Ishikawa (cell line): ENCODE data around the gene IL6R.
A peak's percentile ranks its signal among the peaks of the same experiment; 100 is the strongest.

Experiments used
- CEBPB ChIP-seq: IDR thresholded peaks from 2 replicates; pipeline ENCODE4 v1.6.1; 2012
- CREB1 ChIP-seq: IDR thresholded peaks from 2 replicates; pipeline ENCODE4 v1.6.1; 2012; ENCODE audit warnings: low read depth
- EGR1 ChIP-seq: IDR thresholded peaks from 2 replicates; pipeline ENCODE4 v1.6.1; 2012
- EP300 ChIP-seq: IDR thresholded peaks from 2 replicates; pipeline ENCODE4 v1.6.1; 2012; ENCODE audit warnings: borderline replicate concordance
- FOXM1 ChIP-seq: IDR thresholded peaks from 2 replicates; pipeline ENCODE4 v1.6.1; 2012; ENCODE audit warnings: low read depth, borderline replicate concordance
- MAX ChIP-seq: IDR thresholded peaks from 2 replicates; pipeline ENCODE4 v1.6.1; 2012
- NFIC ChIP-seq: IDR thresholded peaks from 2 replicates; pipeline ENCODE4 v1.6.1; 2012
- RAD21 ChIP-seq: IDR thresholded peaks from 2 replicates; pipeline ENCODE4 v1.6.1; 2012; ENCODE audit warnings: low read depth
- REST ChIP-seq: IDR thresholded peaks from 2 replicates; pipeline ENCODE4 v1.6.1; 2012; ENCODE audit warnings: low read depth, mild to moderate bottlenecking
- TAF1 ChIP-seq: IDR thresholded peaks from 2 replicates; pipeline ENCODE4 v1.6.1; 2012; ENCODE audit warnings: low read depth, mild to moderate bottlenecking
- TEAD4 ChIP-seq: IDR thresholded peaks from 2 replicates; pipeline ENCODE4 v1.6.1; 2012
- YY1 ChIP-seq: IDR thresholded peaks from 2 replicates; pipeline ENCODE4 v1.6.1; 2012; ENCODE audit warnings: low read depth
- ZBTB7A ChIP-seq: IDR thresholded peaks from 2 replicates; pipeline ENCODE4 v1.6.1; 2012; ENCODE audit warnings: low read depth
- TF ChIP-seq, protein P1 (sequence below): IDR thresholded peaks from 2 replicates; pipeline ENCODE4 v1.6.1; 2012

DNA sequence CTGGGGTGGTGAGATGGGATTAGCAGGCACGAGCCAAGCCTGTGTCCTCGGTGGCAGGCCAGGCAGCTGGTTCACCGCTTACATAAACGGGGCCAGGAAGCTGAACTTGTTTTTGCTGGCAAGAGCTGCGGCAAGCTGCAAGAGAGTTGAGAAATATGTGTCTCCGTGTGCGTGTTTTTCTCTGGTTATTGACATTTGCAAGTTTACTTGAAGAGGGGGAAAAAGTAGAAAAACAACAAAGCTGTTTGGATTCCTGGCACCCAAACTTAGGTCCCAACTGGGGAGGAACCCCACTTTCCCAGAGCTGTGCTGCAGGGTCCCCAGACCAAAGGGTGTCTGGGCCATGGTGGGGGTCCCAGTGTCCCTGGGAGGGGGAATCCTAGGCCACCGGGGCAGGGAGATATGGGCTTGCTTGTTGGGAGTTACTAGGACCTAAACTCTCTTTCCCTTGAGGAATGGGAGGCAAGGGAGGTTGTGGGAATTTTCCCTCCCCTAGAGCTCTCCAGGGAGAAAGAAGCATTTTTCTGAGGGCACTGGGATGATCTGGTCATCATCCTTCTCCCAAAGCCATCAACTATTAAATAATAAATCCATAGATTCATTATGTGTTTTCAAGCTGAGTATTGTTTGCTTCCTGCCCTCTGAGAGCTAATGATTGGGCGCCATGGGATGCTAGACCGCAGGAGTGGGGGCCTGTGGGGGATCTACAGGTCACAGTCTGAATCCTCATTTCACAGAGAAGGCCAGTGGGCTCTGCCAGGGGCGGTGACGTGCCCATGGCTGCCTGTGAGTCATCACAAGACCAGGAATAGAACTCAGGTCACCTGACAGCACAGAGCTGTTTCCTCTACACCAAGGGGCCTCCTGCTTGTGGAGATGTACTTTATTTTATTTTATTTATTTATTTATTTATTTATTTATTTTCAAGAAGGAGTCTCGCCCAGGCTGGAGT, 14.8 kb downstream of the IL6R start:
- TF ChIP-seq CREB1 (no peak), NFIC (no peak), MAX (no peak), YY1 (no peak), EP300 (no peak), REST (no peak), ZBTB7A (no peak), EGR1 (no peak), RAD21 (no peak), TAF1 (no peak), TEAD4 (no peak), CEBPB (no peak), FOXM1 (no peak)
- TF ChIP-seq, protein P1, sequence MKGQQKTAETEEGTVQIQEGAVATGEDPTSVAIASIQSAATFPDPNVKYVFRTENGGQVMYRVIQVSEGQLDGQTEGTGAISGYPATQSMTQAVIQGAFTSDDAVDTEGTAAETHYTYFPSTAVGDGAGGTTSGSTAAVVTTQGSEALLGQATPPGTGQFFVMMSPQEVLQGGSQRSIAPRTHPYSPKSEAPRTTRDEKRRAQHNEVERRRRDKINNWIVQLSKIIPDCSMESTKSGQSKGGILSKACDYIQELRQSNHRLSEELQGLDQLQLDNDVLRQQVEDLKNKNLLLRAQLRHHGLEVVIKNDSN: peak; percentile 47; the same call in 1 of the 2 replicates
